IPS-15b (cell line): Measurements from ENCODE around the gene SLC25A13.

Experiments
- H3K27me3 ChIP-seq: one replicate; pipeline ENCODE4 v1.6.1; 2013; ENCODE audit warnings: low read length; ENCODE audit not compliant: control insufficient read depth, insufficient read depth
- H3K36me3 ChIP-seq: one replicate; pipeline ENCODE4 v1.6.1; 2013; ENCODE audit warnings: low read length; ENCODE audit not compliant: control insufficient read depth, insufficient read depth
- H3K4me1 ChIP-seq: one replicate; pipeline ENCODE4 v1.6.1; 2013; ENCODE audit warnings: mild to moderate bottlenecking, low read length; ENCODE audit not compliant: control insufficient read depth, insufficient read depth
- H3K4me3 ChIP-seq: one replicate; pipeline ENCODE4 v1.5.1; 2013; ENCODE audit warnings: low read depth, low read length
- H3K9ac ChIP-seq: one replicate; pipeline ENCODE4 v1.6.1; 2013; ENCODE audit warnings: low read depth, mild to moderate bottlenecking, low read length
- H3K9me3 ChIP-seq: one replicate; pipeline ENCODE4 v1.6.1; 2013; ENCODE audit warnings: mild to moderate bottlenecking, low read length; ENCODE audit not compliant: control insufficient read depth, insufficient read depth

Gene SLC25A13

GRCh38 chr7:96189129-96189820 is 132.6 kb downstream of the SLC25A13 start:
- Histone ChIP-seq H3K36me3 (no peaks in the 10 kb centered on the region), H3K9ac (no peak overlapping the region), H3K4me1 (no peaks in the 10 kb centered on the region), H3K4me3 (no peak overlapping the region), H3K9me3 (no peaks in the 10 kb centered on the region), H3K27me3 (no peaks in the 10 kb centered on the region)

- Histone ChIP-seq H3K36me3 (no peaks in the 10 kb centered on the region), H3K4me1 (peaks cover 2% of the 10 kb centered on the region), H3K9me3 (no peaks in the 10 kb centered on the region), H3K27me3 (no peaks in the 10 kb centered on the region), H3K4me3 (no peak overlapping the region), H3K9ac (no peak overlapping the region)
Measured at GRCh38 chr7:96188591-96188991, 133.3 kb downstream of the SLC25A13 start.

GRCh38 chr7:96188174-96188581 is 133.7 kb downstream of the SLC25A13 start:
- Histone ChIP-seq H3K27me3 (no peaks in the 10 kb centered on the region), H3K9me3 (no peaks in the 10 kb centered on the region), H3K36me3 (no peaks in the 10 kb centered on the region), H3K9ac (no peak overlapping the region), H3K4me3 (no peak overlapping the region), H3K4me1 (peaks cover 6% of the 10 kb centered on the region)

- no peaks in the 10 kb centered on the region for H3K36me3 ChIP-seq
- H3K9me3 ChIP-seq = no peaks in the 10 kb centered on the region
- H3K27me3 ChIP-seq = no peaks in the 10 kb centered on the region
- H3K4me1 ChIP-seq = peaks cover 6% of the 10 kb centered on the region
- H3K9ac ChIP-seq = no peak overlapping the region
- no peak overlapping the region for H3K4me3 ChIP-seq
Measured at GRCh38 chr7:96187735-96188134, 134.2 kb downstream of the SLC25A13 start.

GRCh38 chr7:96184783-96185182 is 137.1 kb downstream of the SLC25A13 start:
- H3K36me3 ChIP-seq = no peaks in the 10 kb centered on the region
- H3K9ac ChIP-seq = no peak overlapping the region
- H3K4me1 ChIP-seq = peaks cover 18% of the 10 kb centered on the region
- no peak overlapping the region for H3K4me3 ChIP-seq
- no peaks in the 10 kb centered on the region for H3K9me3 ChIP-seq
- H3K27me3 ChIP-seq = no peaks in the 10 kb centered on the region

GRCh38 chr7:96183163-96183670 is 138.7 kb downstream of the SLC25A13 start:
- H3K9me3 ChIP-seq = no peaks in the 10 kb centered on the region
- no peaks in the 10 kb centered on the region for H3K36me3 ChIP-seq
- H3K27me3 ChIP-seq = no peaks in the 10 kb centered on the region
- H3K4me1 ChIP-seq = peaks cover 24% of the 10 kb centered on the region
- no peak overlapping the region for H3K4me3 ChIP-seq
- no peak overlapping the region for H3K9ac ChIP-seq

GRCh38 chr7:96182424-96183158 is 139.3 kb downstream of the SLC25A13 start:
- Histone ChIP-seq H3K4me1 (peaks cover 24% of the 10 kb centered on the region), H3K36me3 (no peaks in the 10 kb centered on the region), H3K9ac (no peak overlapping the region), H3K4me3 (no peak overlapping the region), H3K27me3 (no peaks in the 10 kb centered on the region), H3K9me3 (no peaks in the 10 kb centered on the region)

- Histone ChIP-seq H3K9me3 (no peaks in the 10 kb centered on the region), H3K4me1 (peaks cover 24% of the 10 kb centered on the region), H3K9ac (no peak overlapping the region), H3K27me3 (no peaks in the 10 kb centered on the region), H3K4me3 (no peak overlapping the region), H3K36me3 (no peaks in the 10 kb centered on the region)
Measured at GRCh38 chr7:96181174-96181573, 140.7 kb downstream of the SLC25A13 start.

- no peaks in the 10 kb centered on the region for H3K27me3 ChIP-seq
- H3K9me3 ChIP-seq = no peaks in the 10 kb centered on the region
- H3K4me1 ChIP-seq = peaks cover 24% of the 10 kb centered on the region
- H3K4me3 ChIP-seq = no peak overlapping the region
- peaks cover 2% of the 10 kb centered on the region for H3K36me3 ChIP-seq
- no peak overlapping the region for H3K9ac ChIP-seq
Measured at GRCh38 chr7:96179837-96180236, 142.1 kb downstream of the SLC25A13 start.

- Histone ChIP-seq H3K4me3 (no peak overlapping the region), H3K27me3 (no peaks in the 10 kb centered on the region), H3K9me3 (no peaks in the 10 kb centered on the region), H3K36me3 (peaks cover 2% of the 10 kb centered on the region), H3K9ac (no peak overlapping the region), H3K4me1 (peaks cover 24% of the 10 kb centered on the region)
Measured at GRCh38 chr7:96179341-96179740, 142.6 kb downstream of the SLC25A13 start.

- Histone ChIP-seq H3K27me3 (no peaks in the 10 kb centered on the region), H3K36me3 (peaks cover 2% of the 10 kb centered on the region), H3K9me3 (no peaks in the 10 kb centered on the region), H3K4me3 (no peak overlapping the region), H3K9ac (no peak overlapping the region), H3K4me1 (peaks cover 29% of the 10 kb centered on the region)
Measured at GRCh38 chr7:96178581-96178980, 143.3 kb downstream of the SLC25A13 start.

GRCh38 chr7:96177353-96177752 is 144.5 kb downstream of the SLC25A13 start:
- Histone ChIP-seq H3K9me3 (no peaks in the 10 kb centered on the region), H3K9ac (no peak overlapping the region), H3K4me3 (no peak overlapping the region), H3K27me3 (no peaks in the 10 kb centered on the region), H3K4me1 (peaks cover 26% of the 10 kb centered on the region), H3K36me3 (peaks cover 2% of the 10 kb centered on the region)
